Body of pancreas (tissue), 4 donors: ENCODE data around the gene POSTN. TPM values are rescaled to one million over a fixed set of nuclear protein-coding genes. Genes with fewer than 3 reads are reported as not detected.

ENCODE experiments used
- ATAC-seq: fragments of 150-250 bp; one replicate; pipeline ENCODE4 v1.9.1; 2016
- DNase-seq, 4 donors: peaks; one replicate each; pipeline ENCODE4 v3.0.0-alpha.2; 2019
- H3K27ac ChIP-seq, 4 donors: fragments of 200-600 bp; sonication (generic); 1 replicate in 3 of 4; 2 replicates in 1 of 4; pipeline versions ENCODE4 v1.5.1 to v1.6.1; 2016 to 2019; ENCODE audit warnings: mild to moderate bottlenecking in 1 of 4, mixed read lengths in 1 of 4, moderate library complexity in 1 of 4
- H3K27me3 ChIP-seq, 2 donors: fragments of 200-600 bp; sonication (generic); one replicate each; pipeline ENCODE4 v1.6.0; 2016; ENCODE audit warnings: mild to moderate bottlenecking in 1 of 2
- H3K36me3 ChIP-seq, 2 donors: fragments of 200-600 bp; sonication (generic); replicated peaks in 1 of 2; 2 replicates each; pipeline ENCODE4 v1.5.1; 2016; ENCODE audit warnings: low read depth in 2 of 2; ENCODE audit not compliant: insufficient read depth in 1 of 2
- H3K4me1 ChIP-seq: fragments of 200-600 bp; sonication (generic); one replicate; pipeline ENCODE4 v1.6.0; 2016
- H3K4me3 ChIP-seq, 2 donors: fragments of 200-600 bp; sonication (generic); 1 replicate in 1 of 2; 2 replicates in 1 of 2; pipeline ENCODE4 v1.5.1; 2016 to 2019
- H3K9me3 ChIP-seq, 3 donors: fragments of 200-600 bp; sonication (generic); 1 replicate in 2 of 3; 2 replicates in 1 of 3; pipeline ENCODE4 v1.5.1; 2016
- CTCF ChIP-seq, 7 experiments: fragments of 450-650 bp in 4 of 7; fragments of 200-600 bp in 3 of 7; sonication (generic) in 3 of 7; IDR thresholded peaks; one replicate each; pipeline ENCODE4 v1.5.1; 2016 to 2019; ENCODE audit warnings: antibody characterized with exemption in 7 of 7
- POLR2A ChIP-seq, 3 donors: fragments of 450-650 bp; IDR thresholded peaks; one replicate each; pipeline ENCODE4 v1.6.1; 2016; ENCODE audit warnings: antibody characterized with exemption in 3 of 3, mild to moderate bottlenecking in 2 of 3
- WGBS, 2 donors: methylation state at CpG; one replicate each; pipeline ENCODE4 v1.1.5; 2017; 5-methylcytosine and 5-hydroxymethylcytosine counted together
- intact Hi-C: fragments of 100-400 bp; cut with DNase I; formaldehyde crosslinking; loops from one replicate; pipeline ENCODE4 v1.15.1; 2023
- total RNA-seq, 2 donors: library from RNA; depleted of rRNA; stranded (reverse); fragments of >200 nt; gene quantifications; one replicate each; pipeline ENCODE4 v1.1.0, GENCODE V29; 2016

POSTN gene
- total RNA-seq, 2 donors from 2014 or later = 4.4 to 6.9 TPM

- Histone ChIP-seq H3K27me3 (no peaks in the 10 kb centered on the region), H3K4me3 (no peak overlapping the region), H3K36me3 (no peaks in the 10 kb centered on the region), H3K27ac (no peak overlapping the region), H3K9me3 (no peaks in the 10 kb centered on the region), H3K4me1 (no peaks in the 10 kb centered on the region)
- ATAC-seq = no peak
- TF ChIP-seq POLR2A (IDR thresholded peaks at IDR 0.05) (no peak), CTCF (IDR thresholded peaks at IDR 0.05) (no peak)
- WGBS, 2 donors = 46 to 52% methylated on average over 3 of the region's 3 CpGs
- DNase-seq = no peak
- intact Hi-C loops = no loop called here
Measured at GRCh38 chr13:37601648-37602440, 3.3 kb upstream of the POSTN start.

GRCh38 chr13:37599519-37599918, 951 bp upstream of the POSTN start:
- intact Hi-C loops = no loop called here
- WGBS, 2 donors = 36 to 44% methylated on average over 2 of the region's 2 CpGs
- no peaks in the 10 kb centered on the region for H3K4me1 ChIP-seq
- no peaks in the 10 kb centered on the region for H3K27me3 ChIP-seq
- ATAC-seq = no peak
- H3K36me3 ChIP-seq = no peaks in the 10 kb centered on the region
- H3K4me3 ChIP-seq = no peak overlapping the region
- no peak for TF ChIP-seq POLR2A (IDR thresholded peaks at IDR 0.05)
- TF ChIP-seq CTCF (IDR thresholded peaks at IDR 0.05) = no peak
- H3K27ac ChIP-seq = no peak overlapping the region
- DNase-seq = no peak
- H3K9me3 ChIP-seq = no peaks in the 10 kb centered on the region

- Histone ChIP-seq H3K4me3 (no peak overlapping the region), H3K27ac (no peak overlapping the region), H3K36me3 (no peaks in the 10 kb centered on the region), H3K9me3 (no peaks in the 10 kb centered on the region), H3K27me3 (no peaks in the 10 kb centered on the region), H3K4me1 (no peaks in the 10 kb centered on the region)
- TF ChIP-seq CTCF (IDR thresholded peaks at IDR 0.05) = no peak
- intact Hi-C loops = no loop called here
- ATAC-seq (no peak), DNase-seq (no peak)
- 44 to 48% methylated on average over 2 of the region's 2 CpGs for WGBS, 2 donors
Measured at GRCh38 chr13:37597477-37598025, 1.0 kb downstream of the POSTN start.

GRCh38 chr13:37596805-37597204, 1.8 kb downstream of the POSTN start:
- no peak for ATAC-seq
- 41 to 47% methylated on average over 3 of the region's 3 CpGs for WGBS, 2 donors
- H3K27ac ChIP-seq = no peak overlapping the region
- H3K4me1 ChIP-seq = no peaks in the 10 kb centered on the region
- intact Hi-C loops = no loop called here
- DNase-seq = no peak
- no peaks in the 10 kb centered on the region for H3K27me3 ChIP-seq
- H3K9me3 ChIP-seq = no peaks in the 10 kb centered on the region
- TF ChIP-seq CTCF (IDR thresholded peaks at IDR 0.05) (no peak), POLR2A (IDR thresholded peaks at IDR 0.05) (no peak)
- no peaks in the 10 kb centered on the region for H3K36me3 ChIP-seq
- H3K4me3 ChIP-seq = no peak overlapping the region

- TF ChIP-seq POLR2A (IDR thresholded peaks at IDR 0.05) = no peak
- TF ChIP-seq CTCF (IDR thresholded peaks at IDR 0.05) = no peak
- H3K36me3 ChIP-seq = no peaks in the 10 kb centered on the region
- no peak overlapping the region for H3K4me3 ChIP-seq
- intact Hi-C loops = no loop called here
- H3K9me3 ChIP-seq = no peaks in the 10 kb centered on the region
- DNase-seq = no peak
- no peaks in the 10 kb centered on the region for H3K4me1 ChIP-seq
- ATAC-seq = no peak
- H3K27me3 ChIP-seq = no peaks in the 10 kb centered on the region
- H3K27ac ChIP-seq = no peak overlapping the region
Measured at GRCh38 chr13:37595162-37595561, 3.4 kb downstream of the POSTN start.
